PC-3 (cell line): ENCODE measurements around the gene SCGB1C2. TPM values are rescaled to one million over a fixed set of nuclear protein-coding genes. Genes with fewer than 3 reads are reported as not detected.
A peak's percentile ranks its signal among the peaks of the same experiment; 100 is the strongest.
"Not testable (repeated sequence)": the region's sequence is repeated elsewhere in the genome, so short reads cannot be mapped to it uniquely, and the experiment has no call there.

Source experiments
- ATAC-seq: fragments of 200-7000 bp; cut with Tn5 transposase; 2 replicates; pipeline ENCODE4 v1.9.1; 2020; ENCODE audit warnings: mild to moderate bottlenecking, moderate library complexity
- Bru-seq: library from RNA; stranded (reverse); fragments of 400-500 nt; gene quantifications from one replicate; lab custom pipeline; 2021; lab: Mats Ljungman, UMichigan
- BruChase-seq, 2 experiments: library from RNA; stranded (reverse); fragments of 400-500 nt; gene quantifications; one replicate each; lab custom pipeline; 2021; lab: Mats Ljungman, UMichigan
- BruUV-seq: library from RNA; stranded (reverse); fragments of 400-500 nt; replicated peaks from 2 replicates; lab custom pipeline; 2021; lab: Mats Ljungman, UMichigan
- CTCF ChIA-PET: fragments of 300-600 bp; sonication (Branson Sonifier 250); formaldehyde crosslinking; loops from one replicate; lab custom pipeline; 2022; ENCODE audit warnings: antibody characterized with exemption; lab: Charles Lee
- POLR2A ChIA-PET: fragments of 300-600 bp; sonication (Branson Sonifier 250); formaldehyde crosslinking; loops from one replicate; lab custom pipeline; 2022; ENCODE audit warnings: antibody characterized with exemption; ENCODE audit not compliant: unreplicated experiment; lab: Charles Lee
- DNase-seq: peaks from one replicate; pipeline ENCODE4 v3.0.0-alpha.2; 2015
- H2AFZ ChIP-seq: fragments of 300-600 bp; sonication (generic); 2 replicates; pipeline ENCODE4 v1.6.0; 2016; ENCODE audit warnings: antibody characterized with exemption, low read length
- H3F3A ChIP-seq: fragments of 300-600 bp; sonication (generic); one replicate; pipeline ENCODE4 v1.6.0; 2017; ENCODE audit warnings: antibody characterized with exemption, low read length, control low read depth, mild to moderate bottlenecking; ENCODE audit not compliant: unreplicated experiment
- H3K27ac ChIP-seq: fragments of 300-600 bp; sonication (generic); 2 replicates; pipeline ENCODE4 v1.5.1; 2016; ENCODE audit warnings: mild to moderate bottlenecking, low read length
- H3K27me3 ChIP-seq: fragments of 300-600 bp; sonication (generic); 2 replicates; pipeline ENCODE4 v1.6.1; 2016; ENCODE audit warnings: low read length, mixed read lengths
- H3K36me3 ChIP-seq: fragments of 300-600 bp; sonication (generic); 2 replicates; pipeline ENCODE4 v1.6.1; 2016; ENCODE audit warnings: low read depth, mixed run types, low read length, mixed read lengths
- H3K4me1 ChIP-seq: fragments of 300-600 bp; sonication (generic); 2 replicates; pipeline ENCODE4 v1.5.1; 2016; ENCODE audit warnings: low read length; ENCODE audit not compliant: insufficient read depth
- H3K4me2 ChIP-seq: fragments of 300-600 bp; sonication (generic); 2 replicates; pipeline ENCODE4 v1.6.0; 2016; ENCODE audit warnings: low read length
- H3K4me3 ChIP-seq: fragments of 300-600 bp; sonication (generic); 2 replicates; pipeline ENCODE4 v1.5.1; 2016; ENCODE audit warnings: mild to moderate bottlenecking, low read length, mixed read lengths
- H3K79me2 ChIP-seq: fragments of 300-600 bp; sonication (generic); 2 replicates; pipeline ENCODE4 v1.6.1; 2017; ENCODE audit warnings: low read length, mixed read lengths
- H3K9ac ChIP-seq: fragments of 300-600 bp; sonication (generic); 2 replicates; pipeline ENCODE4 v1.6.0; 2016; ENCODE audit warnings: mild to moderate bottlenecking, low read length
- H3K9me2 ChIP-seq: fragments of 300-600 bp; sonication (generic); replicated peaks from 2 replicates; pipeline ENCODE4 v1.6.1; 2016; ENCODE audit warnings: mixed run types, low read length, mixed read lengths
- H3K9me3 ChIP-seq: fragments of 300-600 bp; sonication (generic); 2 replicates; pipeline ENCODE4 v1.6.1; 2016; ENCODE audit warnings: low read length, mixed read lengths
- H4K20me1 ChIP-seq: fragments of 300-600 bp; sonication (generic); 2 replicates; pipeline ENCODE4 v1.6.1; 2016; ENCODE audit warnings: low read length, mixed read lengths
- intact Hi-C: fragments of 100-400 bp; cut with micrococcal nuclease; formaldehyde crosslinking; loops from 2 replicates; pipeline ENCODE4 v1.9.0; 2023
- long read RNA-seq: library from polyadenylated mRNA; unstranded; transcript quantifications from one replicate; pipeline ENCODE4 v2.0.0, GENCODE V29; 2021; ENCODE audit not compliant: unreplicated experiment
- total RNA-seq: library from RNA; depleted of rRNA; stranded (reverse); fragments of >200 nt; gene quantifications from 2 replicates; pipeline ENCODE4 v1.2.3, GENCODE V29; 2014; rRNA removed

Gene SCGB1C2
- total RNA-seq, result not detected in 2 replicates
- Bru-seq, nascent RNA, result not detected
- not detected for BruChase-seq, experiment 1, labeled RNA remaining after a 6-hour chase
- not detected for BruChase-seq, experiment 2, labeled RNA remaining after a 2-hour chase
- long read RNA-seq, result 0 reads

GRCh38 chr17:137166-137807 lies at the start of gene SCGB1C2:
TSS of gene SCGB1C2 (plus strand) at chr17:137569. CDS start at chr17:137591, 22 bp downstream.
- BruUV-seq, H3K9me3 ChIP-seq, H3K4me3 ChIP-seq, intact Hi-C loops, H3K79me2 ChIP-seq, H3K9ac ChIP-seq, CTCF ChIA-PET, H3K9me2 ChIP-seq, H2AFZ ChIP-seq, H3K4me2 ChIP-seq, H3F3A ChIP-seq, H3K36me3 ChIP-seq, H3K27me3 ChIP-seq, H3K4me1 ChIP-seq, H3K27ac ChIP-seq, ATAC-seq, DNase-seq, POLR2A ChIA-PET, H4K20me1 ChIP-seq: not testable (repeated sequence)

GRCh38 chr17:113111-113510 lies 24.3 kb upstream of the SCGB1C2 start:
- ATAC-seq, H3K4me2 ChIP-seq, CTCF ChIA-PET, H3K27me3 ChIP-seq, H2AFZ ChIP-seq, H3K4me3 ChIP-seq, POLR2A ChIA-PET, H3K9ac ChIP-seq, DNase-seq, H4K20me1 ChIP-seq, intact Hi-C loops, H3K9me2 ChIP-seq, H3F3A ChIP-seq, BruUV-seq, H3K27ac ChIP-seq, H3K79me2 ChIP-seq, H3K36me3 ChIP-seq, H3K9me3 ChIP-seq, H3K4me1 ChIP-seq: not testable (repeated sequence)

GRCh38 chr17:118339-118917 lies 18.9 kb upstream of the SCGB1C2 start:
- CTCF ChIA-PET, DNase-seq, BruUV-seq: not testable (repeated sequence)

GRCh38 chr17:133932-134331 lies 3.4 kb upstream of the SCGB1C2 start:
- H3K36me3 ChIP-seq, H3K9me3 ChIP-seq, DNase-seq, H3K9ac ChIP-seq, H4K20me1 ChIP-seq, H3K4me2 ChIP-seq, H2AFZ ChIP-seq, POLR2A ChIA-PET, H3K27me3 ChIP-seq, intact Hi-C loops, ATAC-seq, H3K27ac ChIP-seq, CTCF ChIA-PET, H3K79me2 ChIP-seq, H3K4me3 ChIP-seq, H3K4me1 ChIP-seq, H3F3A ChIP-seq, BruUV-seq, H3K9me2 ChIP-seq: not testable (repeated sequence)

More at GRCh38 chr17:118339-118917, 18.9 kb upstream of the SCGB1C2 start:
- H3K9me3 ChIP-seq, H3K36me3 ChIP-seq, H3K4me2 ChIP-seq, intact Hi-C loops, H3K79me2 ChIP-seq, H4K20me1 ChIP-seq, H3K27ac ChIP-seq, H3K9ac ChIP-seq, H3K4me1 ChIP-seq, H3K9me2 ChIP-seq, ATAC-seq, POLR2A ChIA-PET, H3F3A ChIP-seq, H3K4me3 ChIP-seq, H3K27me3 ChIP-seq, H2AFZ ChIP-seq: not testable (repeated sequence)

- H3K9me2 ChIP-seq, H3K27ac ChIP-seq, H3K9me3 ChIP-seq, H3F3A ChIP-seq, CTCF ChIA-PET, H3K9ac ChIP-seq, H3K36me3 ChIP-seq, H3K79me2 ChIP-seq, BruUV-seq, H3K4me1 ChIP-seq, H3K4me3 ChIP-seq, intact Hi-C loops, DNase-seq, H3K27me3 ChIP-seq, H4K20me1 ChIP-seq, H2AFZ ChIP-seq, POLR2A ChIA-PET, H3K4me2 ChIP-seq: not testable (repeated sequence)
- peak; percentile 36; the same call in 1 of the 2 replicates for ATAC-seq
Measured at GRCh38 chr17:134332-134785, 3.0 kb upstream of the SCGB1C2 start.

GRCh38 chr17:135022-135421 lies 2.3 kb upstream of the SCGB1C2 start:
- BruUV-seq, CTCF ChIA-PET, H4K20me1 ChIP-seq: not testable (repeated sequence)

More at GRCh38 chr17:135022-135421, 2.3 kb upstream of the SCGB1C2 start:
- H3F3A ChIP-seq, intact Hi-C loops, H3K36me3 ChIP-seq, H3K27ac ChIP-seq, H3K9me2 ChIP-seq, H2AFZ ChIP-seq, POLR2A ChIA-PET, H3K79me2 ChIP-seq, H3K27me3 ChIP-seq, H3K4me2 ChIP-seq, ATAC-seq, H3K9ac ChIP-seq, H3K4me1 ChIP-seq, H3K9me3 ChIP-seq, DNase-seq, H3K4me3 ChIP-seq: not testable (repeated sequence)
